OCI-LY1 (cell line): ENCODE measurements around the gene PICK1.

Experiments used
- H2AFZ ChIP-seq: fragments of 200-600 bp; sonication (generic), shearing (Covaris generic); 2 replicates; pipeline ENCODE4 v1.6.0; 2014; ENCODE audit warnings: antibody characterized with exemption, mild to moderate bottlenecking, low read length
- H3F3A ChIP-seq: fragments of 200-600 bp; sonication (generic), shearing (Covaris generic); 2 replicates; pipeline ENCODE4 v1.6.0; 2014; ENCODE audit warnings: mild to moderate bottlenecking, antibody characterized with exemption, low read length, moderate library complexity; ENCODE audit not compliant: insufficient read depth
- H3K27ac ChIP-seq: fragments of 200-600 bp; sonication (generic); 2 replicates; pipeline ENCODE4 v1.5.1; 2014; ENCODE audit warnings: low read length, mixed run types, mild to moderate bottlenecking, low read depth; ENCODE audit not compliant: poor library complexity, severe bottlenecking
- H3K27me3 ChIP-seq: fragments of 200-600 bp; sonication (generic); 2 replicates; pipeline ENCODE4 v1.6.0; 2014; ENCODE audit warnings: antibody characterized with exemption, mild to moderate bottlenecking, low read length, moderate library complexity; ENCODE audit not compliant: insufficient read depth
- H3K36me3 ChIP-seq: fragments of 200-600 bp; sonication (generic); 2 replicates; pipeline ENCODE4 v1.6.1; 2014; ENCODE audit warnings: mild to moderate bottlenecking, antibody characterized with exemption, low read length, moderate library complexity, mixed read lengths; ENCODE audit not compliant: insufficient read depth
- H3K4me1 ChIP-seq: fragments of 200-600 bp; sonication (generic); 2 replicates; pipeline ENCODE4 v1.5.1; 2014; ENCODE audit warnings: mild to moderate bottlenecking, low read length, moderate library complexity; ENCODE audit not compliant: insufficient read depth, severe bottlenecking
- H3K4me2 ChIP-seq: fragments of 200-600 bp; sonication (generic), shearing (Covaris generic); 2 replicates; pipeline ENCODE4 v1.6.1; 2014; ENCODE audit warnings: low read length
- H3K4me3 ChIP-seq: fragments of 200-600 bp; sonication (generic); 2 replicates; pipeline ENCODE4 v1.5.1; 2014; ENCODE audit warnings: low read length, low read depth, mild to moderate bottlenecking, mixed read lengths; ENCODE audit not compliant: poor library complexity, severe bottlenecking
- H3K79me2 ChIP-seq: fragments of 200-600 bp; shearing (Covaris generic); 2 replicates; pipeline ENCODE4 v1.6.1; 2016; ENCODE audit warnings: mixed run types, low read length, mixed read lengths; ENCODE audit not compliant: insufficient read depth
- H3K9ac ChIP-seq: fragments of 200-600 bp; sonication (generic), shearing (Covaris generic); 2 replicates; pipeline ENCODE4 v1.6.1; 2014; ENCODE audit warnings: mild to moderate bottlenecking, low read length, mixed read lengths
- H3K9me2 ChIP-seq: fragments of 200-600 bp; sonication (generic), shearing (Covaris generic); 2 replicates; pipeline ENCODE4 v1.6.1; 2014; ENCODE audit warnings: low read depth, mild to moderate bottlenecking, low read length, mixed read lengths
- H3K9me3 ChIP-seq: fragments of 200-600 bp; shearing (Covaris generic); 2 replicates; pipeline ENCODE4 v1.6.1; 2014; ENCODE audit warnings: low read length, mixed read lengths
- H4K20me1 ChIP-seq: fragments of 200-600 bp; sonication (generic), shearing (Covaris generic); 2 replicates; pipeline ENCODE4 v1.6.0; 2016; ENCODE audit warnings: mild to moderate bottlenecking, low read length; ENCODE audit not compliant: insufficient read depth
- EZH2 ChIP-seq: fragments of 200-600 bp; sonication (generic), shearing (Covaris generic); IDR thresholded peaks from 2 replicates; pipeline ENCODE4 v1.8.0; 2017; ENCODE audit warnings: borderline replicate concordance, mixed run types, mild to moderate bottlenecking, antibody characterized with exemption, low read length, moderate library complexity, mixed read lengths
- TF ChIP-seq, protein P1 (sequence below): fragments of 200-600 bp; sonication (generic), shearing (Covaris generic); IDR thresholded peaks from 2 replicates; pipeline ENCODE4 v1.5.1; 2017; ENCODE audit warnings: mild to moderate bottlenecking, antibody characterized with exemption, low read length, moderate library complexity, mixed read lengths

Gene PICK1

DNA sequence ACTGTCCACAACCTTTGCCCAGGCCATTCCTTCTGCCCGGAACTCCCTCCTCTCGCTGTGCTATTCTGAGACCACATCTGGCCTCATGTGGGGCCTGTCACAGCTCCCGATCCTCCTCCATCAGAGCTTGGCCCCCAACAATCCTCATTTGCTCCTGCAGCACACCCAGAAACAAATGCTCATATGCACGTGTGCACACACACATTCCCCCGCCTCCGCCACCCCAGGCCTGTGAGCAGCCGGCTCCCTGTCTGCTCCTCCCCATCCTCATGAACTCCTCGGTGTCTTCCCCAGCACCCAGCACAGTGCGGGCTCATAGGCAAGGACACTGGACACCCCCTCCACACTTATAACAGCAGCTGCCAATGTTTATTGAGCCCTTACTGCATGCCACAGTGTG is 29.7 kb upstream of the PICK1 start:
- Histone ChIP-seq H3K36me3 (no peaks in the 10 kb centered on the region), H3K4me3 (no peak overlapping the region)

DNA sequence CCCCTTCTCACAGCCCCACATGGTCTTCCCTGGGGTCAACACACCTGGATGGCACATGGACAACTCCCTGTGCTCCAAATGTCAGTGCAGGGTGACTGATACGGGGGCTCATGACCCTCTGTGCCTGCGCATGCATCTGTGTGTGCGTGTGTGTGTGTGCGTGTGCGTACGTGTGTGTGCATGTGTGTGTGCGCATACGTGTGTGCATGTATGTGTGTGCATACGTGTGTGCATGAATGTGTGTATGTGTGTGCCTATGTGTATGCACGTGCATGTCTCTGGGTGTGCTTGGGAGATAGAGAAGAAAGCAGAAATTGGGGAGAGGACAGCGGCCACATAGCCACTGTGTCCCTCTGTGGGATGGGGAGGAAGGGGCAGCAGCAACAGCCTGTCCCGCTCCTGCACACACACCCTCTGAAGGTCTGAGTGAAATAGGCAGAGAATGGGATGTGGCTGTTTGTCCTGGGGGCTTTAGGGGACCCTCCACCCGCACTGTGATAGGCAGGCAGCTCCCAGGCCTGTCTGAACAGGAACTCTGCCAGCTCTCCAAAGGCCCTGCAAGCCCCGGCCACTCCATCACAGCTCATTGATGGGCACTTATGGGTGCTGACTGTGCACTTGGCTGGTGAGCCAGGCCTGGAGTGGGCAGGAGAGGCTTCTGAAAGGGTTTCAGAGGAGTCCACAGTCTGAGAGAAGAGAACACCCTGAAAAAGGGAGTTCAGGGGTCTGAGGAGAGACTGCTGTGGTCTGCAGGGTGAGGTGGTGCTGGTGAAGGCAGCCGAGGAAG is 28.7 kb upstream of the PICK1 start:
- no peaks in the 10 kb centered on the region for H3F3A ChIP-seq
- no peaks in the 10 kb centered on the region for H3K36me3 ChIP-seq
- no peak overlapping the region for H3K27ac ChIP-seq
- H3K4me1 ChIP-seq = no peaks in the 10 kb centered on the region
- no peaks in the 10 kb centered on the region for H4K20me1 ChIP-seq
- H3K4me2 ChIP-seq = no peak overlapping the region
- H3K9me3 ChIP-seq = no peaks in the 10 kb centered on the region
- no peak overlapping the region for H3K4me3 ChIP-seq
- no peaks in the 10 kb centered on the region for H3K9me2 ChIP-seq
- peaks cover 19% of the 10 kb centered on the region for H3K27me3 ChIP-seq
- H3K79me2 ChIP-seq = no peaks in the 10 kb centered on the region
- no peak for TF ChIP-seq EZH2
- TF ChIP-seq, protein P1, sequence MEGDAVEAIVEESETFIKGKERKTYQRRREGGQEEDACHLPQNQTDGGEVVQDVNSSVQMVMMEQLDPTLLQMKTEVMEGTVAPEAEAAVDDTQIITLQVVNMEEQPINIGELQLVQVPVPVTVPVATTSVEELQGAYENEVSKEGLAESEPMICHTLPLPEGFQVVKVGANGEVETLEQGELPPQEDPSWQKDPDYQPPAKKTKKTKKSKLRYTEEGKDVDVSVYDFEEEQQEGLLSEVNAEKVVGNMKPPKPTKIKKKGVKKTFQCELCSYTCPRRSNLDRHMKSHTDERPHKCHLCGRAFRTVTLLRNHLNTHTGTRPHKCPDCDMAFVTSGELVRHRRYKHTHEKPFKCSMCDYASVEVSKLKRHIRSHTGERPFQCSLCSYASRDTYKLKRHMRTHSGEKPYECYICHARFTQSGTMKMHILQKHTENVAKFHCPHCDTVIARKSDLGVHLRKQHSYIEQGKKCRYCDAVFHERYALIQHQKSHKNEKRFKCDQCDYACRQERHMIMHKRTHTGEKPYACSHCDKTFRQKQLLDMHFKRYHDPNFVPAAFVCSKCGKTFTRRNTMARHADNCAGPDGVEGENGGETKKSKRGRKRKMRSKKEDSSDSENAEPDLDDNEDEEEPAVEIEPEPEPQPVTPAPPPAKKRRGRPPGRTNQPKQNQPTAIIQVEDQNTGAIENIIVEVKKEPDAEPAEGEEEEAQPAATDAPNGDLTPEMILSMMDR = no peak
- H2AFZ ChIP-seq = no peak overlapping the region
- H3K9ac ChIP-seq = no peak overlapping the region

More for the DNA sequence above, 29.7 kb upstream of the PICK1 start:
- H3K9me3 ChIP-seq = no peaks in the 10 kb centered on the region
- H3F3A ChIP-seq = no peaks in the 10 kb centered on the region
- no peaks in the 10 kb centered on the region for H3K79me2 ChIP-seq
- H4K20me1 ChIP-seq = no peaks in the 10 kb centered on the region
- no peak overlapping the region for H2AFZ ChIP-seq
- no peak overlapping the region for H3K9ac ChIP-seq
- peaks cover 19% of the 10 kb centered on the region for H3K27me3 ChIP-seq
- H3K4me2 ChIP-seq = no peak overlapping the region
- TF ChIP-seq, protein P1 = no peak
- no peak for TF ChIP-seq EZH2
- H3K27ac ChIP-seq = no peak overlapping the region
- H3K9me2 ChIP-seq = no peaks in the 10 kb centered on the region
- H3K4me1 ChIP-seq = no peaks in the 10 kb centered on the region

- Histone ChIP-seq H3K9me3 (no peaks in the 10 kb centered on the region), H3K79me2 (no peaks in the 10 kb centered on the region), H3K27ac (no peak overlapping the region), H3K27me3 (peaks cover 17% of the 10 kb centered on the region), H2AFZ (no peak overlapping the region), H3K36me3 (no peaks in the 10 kb centered on the region), H3K9me2 (no peaks in the 10 kb centered on the region), H3F3A (no peaks in the 10 kb centered on the region), H3K9ac (no peak overlapping the region), H4K20me1 (no peaks in the 10 kb centered on the region), H3K4me1 (peaks cover 6% of the 10 kb centered on the region), H3K4me3 (no peak overlapping the region), H3K4me2 (no peak overlapping the region)
- TF ChIP-seq EZH2 = no peak
- TF ChIP-seq, protein P1 = no peak
These were observed 27.8 kb upstream of the PICK1 start for GRCh38 chr22:38029370-38029769.
